Measurements from ENCODE around the gene CYB5RL.

The CYB5RL gene

DNA sequence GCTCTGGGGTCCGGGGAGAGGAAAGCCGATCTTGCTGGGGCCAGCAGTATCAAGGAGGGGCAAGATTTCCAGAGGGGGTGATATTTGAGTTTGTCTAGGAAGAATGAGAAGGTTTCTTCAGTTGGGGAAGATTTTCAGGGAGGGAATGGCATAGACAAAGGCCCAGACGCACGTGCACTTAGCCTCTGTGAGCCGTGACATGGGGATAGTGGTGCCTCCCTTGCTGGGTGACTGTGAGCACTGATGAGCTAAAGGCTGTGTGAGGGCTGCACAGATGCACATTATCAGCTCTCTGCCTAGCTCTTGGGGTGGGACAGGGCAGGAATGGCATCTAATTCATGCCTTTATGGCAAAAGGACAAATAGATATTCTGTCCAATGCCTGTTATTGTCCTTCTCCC, 48.8 kb downstream of the CYB5RL start:
- Histone ChIP-seq H3K4me1 (ENCODE audit: insufficient read depth, poor library complexity, severe bottlenecking) (no peaks in the 10 kb centered on the region), H3K4me3 (ENCODE audit: severe bottlenecking) (no peak overlapping the region), H3K27me3 (ENCODE audit: insufficient read depth, poor library complexity, severe bottlenecking) (no peaks in the 10 kb centered on the region), H3K27ac (ENCODE audit: poor library complexity, severe bottlenecking) (no peak overlapping the region), H3K36me3 (ENCODE audit: low read depth) (no peaks in the 10 kb centered on the region), H3K9me3 (ENCODE audit: severe bottlenecking) (no peaks in the 10 kb centered on the region)
- ATAC-seq (ENCODE audit: low read depth) (no peak), DNase-seq (ENCODE audit: low spot score) (no peak)
- TF ChIP-seq, protein P1, sequence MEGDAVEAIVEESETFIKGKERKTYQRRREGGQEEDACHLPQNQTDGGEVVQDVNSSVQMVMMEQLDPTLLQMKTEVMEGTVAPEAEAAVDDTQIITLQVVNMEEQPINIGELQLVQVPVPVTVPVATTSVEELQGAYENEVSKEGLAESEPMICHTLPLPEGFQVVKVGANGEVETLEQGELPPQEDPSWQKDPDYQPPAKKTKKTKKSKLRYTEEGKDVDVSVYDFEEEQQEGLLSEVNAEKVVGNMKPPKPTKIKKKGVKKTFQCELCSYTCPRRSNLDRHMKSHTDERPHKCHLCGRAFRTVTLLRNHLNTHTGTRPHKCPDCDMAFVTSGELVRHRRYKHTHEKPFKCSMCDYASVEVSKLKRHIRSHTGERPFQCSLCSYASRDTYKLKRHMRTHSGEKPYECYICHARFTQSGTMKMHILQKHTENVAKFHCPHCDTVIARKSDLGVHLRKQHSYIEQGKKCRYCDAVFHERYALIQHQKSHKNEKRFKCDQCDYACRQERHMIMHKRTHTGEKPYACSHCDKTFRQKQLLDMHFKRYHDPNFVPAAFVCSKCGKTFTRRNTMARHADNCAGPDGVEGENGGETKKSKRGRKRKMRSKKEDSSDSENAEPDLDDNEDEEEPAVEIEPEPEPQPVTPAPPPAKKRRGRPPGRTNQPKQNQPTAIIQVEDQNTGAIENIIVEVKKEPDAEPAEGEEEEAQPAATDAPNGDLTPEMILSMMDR (IDR thresholded peaks at IDR 0.05; ENCODE audit: poor library complexity, severe bottlenecking) = no peak
